SU-DHL-6 (cell line): ENCODE data around the gene RNFT2.

ENCODE experiments used
- EZH2phosphoT487 ChIP-seq: fragments of 200-600 bp; sonication (generic), shearing (Covaris generic); conservative IDR thresholded peaks from 2 replicates; pipeline ENCODE4 v1.6.1; 2018; ENCODE audit warnings: mild to moderate bottlenecking, antibody characterized with exemption, low read length, moderate library complexity, mixed read lengths
- TF ChIP-seq, protein P1 (sequence below): fragments of 200-600 bp; sonication (generic); IDR thresholded peaks from one replicate; pipeline ENCODE4 v1.5.1; 2017; ENCODE audit warnings: antibody characterized with exemption, mild to moderate bottlenecking, low read length, moderate library complexity; ENCODE audit not compliant: insufficient read depth, poor library complexity, severe bottlenecking

DNA sequence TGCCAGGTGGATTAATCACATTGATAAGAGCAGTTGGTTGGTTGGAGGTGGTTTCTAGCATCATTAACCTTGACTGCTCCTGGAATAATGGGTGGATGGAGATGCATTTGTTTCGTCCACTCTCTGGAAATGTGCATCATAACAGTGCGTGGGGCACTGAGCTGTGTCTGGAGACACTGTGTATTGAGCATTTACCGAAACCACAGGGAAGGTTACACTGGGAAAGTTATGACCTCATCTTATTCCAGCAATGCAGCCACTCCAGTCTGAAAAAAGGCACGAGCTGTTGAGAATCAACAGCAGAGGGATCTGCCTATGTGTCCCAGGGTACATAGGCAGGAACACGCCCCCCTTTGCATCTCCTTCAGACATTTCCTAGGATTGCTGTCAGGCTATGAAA lies 27.2 kb downstream of the RNFT2 start:
- TF ChIP-seq, protein P1, sequence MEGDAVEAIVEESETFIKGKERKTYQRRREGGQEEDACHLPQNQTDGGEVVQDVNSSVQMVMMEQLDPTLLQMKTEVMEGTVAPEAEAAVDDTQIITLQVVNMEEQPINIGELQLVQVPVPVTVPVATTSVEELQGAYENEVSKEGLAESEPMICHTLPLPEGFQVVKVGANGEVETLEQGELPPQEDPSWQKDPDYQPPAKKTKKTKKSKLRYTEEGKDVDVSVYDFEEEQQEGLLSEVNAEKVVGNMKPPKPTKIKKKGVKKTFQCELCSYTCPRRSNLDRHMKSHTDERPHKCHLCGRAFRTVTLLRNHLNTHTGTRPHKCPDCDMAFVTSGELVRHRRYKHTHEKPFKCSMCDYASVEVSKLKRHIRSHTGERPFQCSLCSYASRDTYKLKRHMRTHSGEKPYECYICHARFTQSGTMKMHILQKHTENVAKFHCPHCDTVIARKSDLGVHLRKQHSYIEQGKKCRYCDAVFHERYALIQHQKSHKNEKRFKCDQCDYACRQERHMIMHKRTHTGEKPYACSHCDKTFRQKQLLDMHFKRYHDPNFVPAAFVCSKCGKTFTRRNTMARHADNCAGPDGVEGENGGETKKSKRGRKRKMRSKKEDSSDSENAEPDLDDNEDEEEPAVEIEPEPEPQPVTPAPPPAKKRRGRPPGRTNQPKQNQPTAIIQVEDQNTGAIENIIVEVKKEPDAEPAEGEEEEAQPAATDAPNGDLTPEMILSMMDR: no peak
- TF ChIP-seq EZH2phosphoT487: no peak
